Amniotic epithelial cell (primary cell): ENCODE measurements around the gene RBM44.
"Not testable (repeated sequence)": the region's sequence is repeated elsewhere in the genome, so short reads cannot be mapped to it uniquely, and the experiment has no call there.

ENCODE experiments used
- DNase-seq: peaks from one replicate; pipeline ENCODE4 v3.0.0-alpha.2; 2010; ENCODE audit warnings: low read depth

RBM44 gene

GRCh38 chr2:237858294-237859081, 59.9 kb downstream of the RBM44 start:
- DNase-seq: peak; percentile 89

GRCh38 chr2:237859082-237859433, 60.5 kb downstream of the RBM44 start:
- no peak for DNase-seq

- DNase-seq: peak; percentile 33
Observed at GRCh38 chr2:237859533-237860272, 61.1 kb downstream of the RBM44 start, which contains the start of gene RAMP1. TSS of gene RAMP1 (plus strand) at chr2:237859623. CDS start at chr2:237859676, 53 bp downstream.

GRCh38 chr2:237860273-237860935, 61.8 kb downstream of the RBM44 start:
- DNase-seq: no peak

- peak; percentile 33 for DNase-seq
Observed at GRCh38 chr2:237861875-237862527, 63.4 kb downstream of the RBM44 start.

- DNase-seq: no peak
Observed at GRCh38 chr2:237862528-237862895, 63.9 kb downstream of the RBM44 start.

GRCh38 chr2:237863102-237863511, 64.5 kb downstream of the RBM44 start:
- DNase-seq: no peak

GRCh38 chr2:237863689-237864443, 65.3 kb downstream of the RBM44 start:
- peak; percentile 24 for DNase-seq

GRCh38 chr2:237864444-237864931, 65.9 kb downstream of the RBM44 start:
- DNase-seq: no peak

GRCh38 chr2:237864940-237865622, 66.5 kb downstream of the RBM44 start:
- DNase-seq: peak; percentile 87

GRCh38 chr2:237865623-237866041, 67.1 kb downstream of the RBM44 start:
- DNase-seq: no peak

GRCh38 chr2:237866101-237866621, 67.6 kb downstream of the RBM44 start:
- peak; percentile 83 for DNase-seq

- no peak for DNase-seq
Observed at GRCh38 chr2:237867465-237867864, 68.9 kb downstream of the RBM44 start.

GRCh38 chr2:237868074-237868473, 69.5 kb downstream of the RBM44 start:
- not testable (repeated sequence) for DNase-seq

GRCh38 chr2:237868631-237869342, 70.2 kb downstream of the RBM44 start:
- DNase-seq: peak; percentile 59

GRCh38 chr2:237869343-237870102, 70.9 kb downstream of the RBM44 start:
- no peak for DNase-seq

- DNase-seq: no peak
Observed at GRCh38 chr2:237870126-237870525, 71.5 kb downstream of the RBM44 start.

- DNase-seq: no peak
Observed at GRCh38 chr2:237870754-237871651, 72.4 kb downstream of the RBM44 start.
